MM.1S (cell line): ENCODE measurements around the gene WIF1.

Experiments used
- EZH2 ChIP-seq: fragments of 300-600 bp; sonication (generic); optimal IDR thresholded peaks from 2 replicates; pipeline ENCODE3; 2017; ENCODE audit warnings: low read depth, mild to moderate bottlenecking, antibody characterized with exemption, low read length, mixed read lengths
- EZH2phosphoT487 ChIP-seq: fragments of 300-600 bp; sonication (generic); IDR thresholded peaks from 2 replicates; pipeline ENCODE4 v1.6.1; 2018; ENCODE audit warnings: antibody characterized with exemption, low read length
- TF ChIP-seq, protein P1 (sequence below): fragments of 300-600 bp; sonication (generic); IDR thresholded peaks from 2 replicates; pipeline ENCODE4 v1.5.1; 2016; ENCODE audit warnings: antibody characterized with exemption, low read length, mixed read lengths

DNA sequence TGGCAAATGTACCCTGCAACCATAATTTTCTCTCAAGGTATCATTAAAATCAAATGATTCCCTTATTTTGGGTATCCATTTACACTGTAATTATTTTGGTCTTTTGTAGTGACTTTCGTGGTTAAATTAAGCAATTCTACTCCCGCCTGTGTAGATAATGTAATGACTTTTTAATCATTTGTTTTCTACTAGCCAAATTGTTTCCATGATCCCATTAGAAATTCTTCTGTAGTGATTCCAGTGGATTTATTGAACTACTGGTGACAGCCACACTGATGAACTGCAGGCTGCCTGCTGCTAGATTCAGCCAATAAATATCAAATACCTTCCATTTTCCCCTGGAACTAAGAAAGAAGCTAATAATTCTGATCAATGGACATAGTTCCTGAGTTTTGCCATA is 96.0 kb downstream of the WIF1 start:
- TF ChIP-seq, protein P1, sequence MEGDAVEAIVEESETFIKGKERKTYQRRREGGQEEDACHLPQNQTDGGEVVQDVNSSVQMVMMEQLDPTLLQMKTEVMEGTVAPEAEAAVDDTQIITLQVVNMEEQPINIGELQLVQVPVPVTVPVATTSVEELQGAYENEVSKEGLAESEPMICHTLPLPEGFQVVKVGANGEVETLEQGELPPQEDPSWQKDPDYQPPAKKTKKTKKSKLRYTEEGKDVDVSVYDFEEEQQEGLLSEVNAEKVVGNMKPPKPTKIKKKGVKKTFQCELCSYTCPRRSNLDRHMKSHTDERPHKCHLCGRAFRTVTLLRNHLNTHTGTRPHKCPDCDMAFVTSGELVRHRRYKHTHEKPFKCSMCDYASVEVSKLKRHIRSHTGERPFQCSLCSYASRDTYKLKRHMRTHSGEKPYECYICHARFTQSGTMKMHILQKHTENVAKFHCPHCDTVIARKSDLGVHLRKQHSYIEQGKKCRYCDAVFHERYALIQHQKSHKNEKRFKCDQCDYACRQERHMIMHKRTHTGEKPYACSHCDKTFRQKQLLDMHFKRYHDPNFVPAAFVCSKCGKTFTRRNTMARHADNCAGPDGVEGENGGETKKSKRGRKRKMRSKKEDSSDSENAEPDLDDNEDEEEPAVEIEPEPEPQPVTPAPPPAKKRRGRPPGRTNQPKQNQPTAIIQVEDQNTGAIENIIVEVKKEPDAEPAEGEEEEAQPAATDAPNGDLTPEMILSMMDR = no peak
- TF ChIP-seq EZH2 (no peak), EZH2phosphoT487 (no peak)
